MCF 10A (cell line): Measurements from ENCODE around the gene MAPK9. TPM values are rescaled to one million over a fixed set of nuclear protein-coding genes. Genes with fewer than 3 reads are reported as not detected.

Experiments
- BruUV-seq: library from RNA; stranded (reverse); fragments of 400-500 nt; replicated peaks from 2 replicates; lab custom pipeline; 2021; lab: Mats Ljungman, UMichigan
- CTCF ChIA-PET: fragments of 300-600 bp; sonication (Branson Sonifier 250); formaldehyde crosslinking; extraction: SDS; loops from one replicate; lab custom pipeline; 2021; ENCODE audit warnings: antibody characterized with exemption, inconsistent platforms; lab: Yijun Ruan, JAX
- POLR2A ChIA-PET: fragments of 300-600, 350-650 bp; sonication (Branson Sonifier 250); formaldehyde crosslinking; extraction: SDS; loops from one replicate; lab custom pipeline; 2020; ENCODE audit warnings: antibody characterized with exemption, inconsistent platforms; lab: Yijun Ruan, JAX
- DNase-seq: peaks from one replicate; pipeline ENCODE4 v3.0.0-alpha.2; 2018; ENCODE audit not compliant: unreplicated experiment
- H3K27ac Mint-ChIP-seq: one replicate; pipeline ENCODE4 v1.8.0; 2022; ENCODE audit warnings: mild to moderate bottlenecking, low read depth, mixed read lengths; ENCODE audit not compliant: unreplicated experiment
- H3K27me3 Mint-ChIP-seq: one replicate; pipeline ENCODE4 v1.8.0; 2022; ENCODE audit warnings: mixed read lengths; ENCODE audit not compliant: insufficient read depth, unreplicated experiment
- H3K36me3 Mint-ChIP-seq: one replicate; pipeline ENCODE4 v1.8.0; 2022; ENCODE audit warnings: mild to moderate bottlenecking, moderate library complexity, mixed read lengths; ENCODE audit not compliant: insufficient read depth, unreplicated experiment
- H3K4me1 Mint-ChIP-seq: one replicate; pipeline ENCODE4 v1.8.0; 2022; ENCODE audit warnings: mixed read lengths; ENCODE audit not compliant: insufficient read depth, unreplicated experiment
- H3K4me3 Mint-ChIP-seq: one replicate; pipeline ENCODE4 v1.8.0; 2022; ENCODE audit warnings: mild to moderate bottlenecking, moderate library complexity, mixed read lengths; ENCODE audit not compliant: unreplicated experiment
- H3K9me3 Mint-ChIP-seq: one replicate; pipeline ENCODE4 v1.8.0; 2022; ENCODE audit warnings: mixed read lengths; ENCODE audit not compliant: unreplicated experiment
- intact Hi-C: fragments of 100-400 bp; cut with micrococcal nuclease; formaldehyde crosslinking; loops from 2 replicates; pipeline ENCODE4 v1.14.1; 2022
- total RNA-seq: library from RNA; stranded (reverse); gene quantifications from 2 replicates; pipeline ENCODE4 v1.2.3, GENCODE V29; 2022
- TF ChIP-seq, protein P1 (sequence below): fragments of 200-600 bp; IDR thresholded peaks from one replicate; pipeline ENCODE4 v1.8.0; 2022; ENCODE audit warnings: antibody characterized with exemption, mild to moderate bottlenecking; ENCODE audit not compliant: unreplicated experiment

Gene MAPK9
- total RNA-seq, 1 experiment from 2014 or later = 64.0 TPM

DNA sequence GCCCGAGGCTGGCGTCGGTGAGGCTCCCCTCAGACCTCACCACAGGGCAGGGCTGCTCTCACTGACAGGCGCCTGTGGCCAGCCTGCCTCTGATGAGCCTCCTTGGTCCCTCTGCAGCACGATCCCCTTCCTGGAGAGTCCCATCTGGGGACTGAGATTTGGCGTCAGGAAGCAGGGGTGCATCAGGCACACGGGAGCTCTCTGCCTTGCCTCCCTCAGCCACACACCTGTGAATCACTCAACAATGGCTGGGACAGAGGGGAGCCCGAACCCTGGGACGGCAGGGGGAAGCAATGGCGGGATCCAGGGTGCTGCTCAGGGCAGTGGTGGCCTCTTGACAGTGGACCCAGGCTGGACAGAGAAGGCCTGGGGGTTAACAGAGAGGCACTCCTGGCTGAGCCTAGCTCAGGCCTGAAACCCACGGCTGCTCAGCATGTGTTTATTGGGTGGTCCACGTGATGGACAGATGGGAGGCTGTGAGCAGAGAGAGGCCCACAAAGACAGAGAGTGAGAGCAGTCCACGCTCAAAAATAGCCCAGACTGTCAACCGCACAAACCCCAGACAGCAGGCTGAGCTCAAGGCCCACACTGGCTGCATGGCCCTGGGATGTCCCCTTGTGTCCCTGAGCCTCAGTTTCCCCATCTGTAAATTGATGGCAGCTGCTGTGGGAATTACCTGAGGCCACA, 94.7 kb downstream of the MAPK9 start:
- intact Hi-C loops = no loop called here
- no peaks in the 10 kb centered on the region for H3K4me1 Mint-ChIP-seq
- no peak overlapping the region for H3K27ac Mint-ChIP-seq
- no TSS peak for BruUV-seq
- CTCF ChIA-PET = interaction anchor here (0.6 kb wide), 1 partner anchor 130 kb away, joined by 3 read pairs; no protein-coding TSS in a partner anchor
- DNase-seq = no peak
- no peak overlapping the region for H3K4me3 Mint-ChIP-seq
- POLR2A ChIA-PET = interaction anchor here (0.6 kb wide), 1 partner anchor 22 kb away, joined by 3 read pairs; no protein-coding TSS in a partner anchor
- H3K27me3 Mint-ChIP-seq = no peaks in the 10 kb centered on the region
- TF ChIP-seq, protein P1, sequence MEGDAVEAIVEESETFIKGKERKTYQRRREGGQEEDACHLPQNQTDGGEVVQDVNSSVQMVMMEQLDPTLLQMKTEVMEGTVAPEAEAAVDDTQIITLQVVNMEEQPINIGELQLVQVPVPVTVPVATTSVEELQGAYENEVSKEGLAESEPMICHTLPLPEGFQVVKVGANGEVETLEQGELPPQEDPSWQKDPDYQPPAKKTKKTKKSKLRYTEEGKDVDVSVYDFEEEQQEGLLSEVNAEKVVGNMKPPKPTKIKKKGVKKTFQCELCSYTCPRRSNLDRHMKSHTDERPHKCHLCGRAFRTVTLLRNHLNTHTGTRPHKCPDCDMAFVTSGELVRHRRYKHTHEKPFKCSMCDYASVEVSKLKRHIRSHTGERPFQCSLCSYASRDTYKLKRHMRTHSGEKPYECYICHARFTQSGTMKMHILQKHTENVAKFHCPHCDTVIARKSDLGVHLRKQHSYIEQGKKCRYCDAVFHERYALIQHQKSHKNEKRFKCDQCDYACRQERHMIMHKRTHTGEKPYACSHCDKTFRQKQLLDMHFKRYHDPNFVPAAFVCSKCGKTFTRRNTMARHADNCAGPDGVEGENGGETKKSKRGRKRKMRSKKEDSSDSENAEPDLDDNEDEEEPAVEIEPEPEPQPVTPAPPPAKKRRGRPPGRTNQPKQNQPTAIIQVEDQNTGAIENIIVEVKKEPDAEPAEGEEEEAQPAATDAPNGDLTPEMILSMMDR = no peak
- no peaks in the 10 kb centered on the region for H3K36me3 Mint-ChIP-seq
- peaks cover under 1% of the 10 kb centered on the region for H3K9me3 Mint-ChIP-seq

- no peak for DNase-seq
- no TSS peak for BruUV-seq
- H3K36me3 Mint-ChIP-seq = no peaks in the 10 kb centered on the region
- H3K27me3 Mint-ChIP-seq = no peaks in the 10 kb centered on the region
- ChIA-PET CTCF (no interaction called here), POLR2A (no interaction called here)
- no peaks in the 10 kb centered on the region for H3K4me1 Mint-ChIP-seq
- no peak overlapping the region for H3K27ac Mint-ChIP-seq
- peaks cover 5% of the 10 kb centered on the region for H3K9me3 Mint-ChIP-seq
- TF ChIP-seq, protein P1 = no peak
- intact Hi-C loops = no loop called here
- H3K4me3 Mint-ChIP-seq = no peak overlapping the region
Measured at GRCh38 chr5:180194410-180195345, 97.2 kb downstream of the MAPK9 start.

GRCh38 chr5:180193749-180194375, 98.0 kb downstream of the MAPK9 start:
- no peaks in the 10 kb centered on the region for H3K36me3 Mint-ChIP-seq
- ChIA-PET CTCF (no interaction called here), POLR2A (no interaction called here)
- H3K27ac Mint-ChIP-seq = no peak overlapping the region
- no TSS peak for BruUV-seq
- DNase-seq = no peak
- intact Hi-C loops = no loop called here
- no peak overlapping the region for H3K4me3 Mint-ChIP-seq
- H3K27me3 Mint-ChIP-seq = no peaks in the 10 kb centered on the region
- peaks cover 13% of the 10 kb centered on the region for H3K9me3 Mint-ChIP-seq
- TF ChIP-seq, protein P1 = no peak
- no peaks in the 10 kb centered on the region for H3K4me1 Mint-ChIP-seq

DNA sequence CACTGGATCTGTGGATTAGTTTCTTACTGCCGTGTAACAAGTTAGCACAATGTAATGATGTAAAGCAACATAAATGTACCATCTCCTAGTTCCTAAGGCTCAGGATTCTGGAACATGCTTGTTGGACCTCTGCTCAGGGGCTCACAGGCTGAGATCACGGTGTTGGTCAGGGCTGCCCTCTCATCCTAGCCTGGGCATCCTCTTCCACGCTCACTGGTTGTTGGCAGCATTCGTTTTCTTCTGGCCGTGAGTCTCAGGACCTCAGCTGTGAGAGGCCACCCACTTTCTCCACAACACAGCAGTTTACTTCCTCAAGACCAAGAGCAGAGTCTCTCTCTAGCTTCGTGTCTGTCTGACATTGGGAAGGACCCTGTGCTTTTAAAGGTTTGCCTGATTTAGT, 100.2 kb downstream of the MAPK9 start:
- BruUV-seq = no TSS peak
- Mint-ChIP-seq H3K27me3 (no peaks in the 10 kb centered on the region), H3K9me3 (peaks cover 24% of the 10 kb centered on the region), H3K36me3 (no peaks in the 10 kb centered on the region), H3K4me3 (no peak overlapping the region), H3K4me1 (no peaks in the 10 kb centered on the region), H3K27ac (no peak overlapping the region)
- intact Hi-C loops = no loop called here
- TF ChIP-seq, protein P1 = no peak
- DNase-seq = no peak
- CTCF ChIA-PET = no interaction called here
- POLR2A ChIA-PET = no interaction called here
